ENCODE results near the gene GOLM1.
A peak's percentile ranks its signal among the peaks of the same experiment; 100 is the strongest.

GOLM1 gene

DNA sequence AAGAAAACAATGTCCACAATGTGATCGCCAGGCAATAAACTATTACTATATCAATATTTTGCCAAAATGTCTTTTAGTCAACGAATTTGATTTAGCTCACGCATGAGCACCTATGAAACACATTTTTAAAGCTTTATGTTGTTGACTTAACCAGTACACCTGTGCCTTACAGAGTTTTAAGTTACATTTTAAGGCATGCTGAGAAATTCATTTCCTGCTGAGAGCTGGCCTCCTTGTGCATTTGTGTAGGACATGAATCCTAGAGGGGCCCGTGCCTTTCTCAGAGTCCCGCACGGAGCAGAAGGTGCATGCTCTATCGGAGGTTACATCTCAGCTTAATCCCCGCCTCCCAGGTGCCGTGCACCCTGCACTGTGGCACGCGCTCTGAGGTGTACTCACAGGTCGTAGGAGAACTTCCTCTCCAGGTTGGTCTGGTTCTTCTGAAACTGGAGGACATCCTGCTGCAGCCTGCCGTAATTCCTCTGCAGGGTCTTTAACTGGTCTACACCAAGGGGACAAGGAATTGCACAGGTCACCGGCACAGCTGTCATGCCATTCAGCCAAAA, 53.2 kb downstream of the GOLM1 start:
- no peak for DNase-seq (ENCODE audit: low read depth in 2 of 3, low spot score in 1 of 3)

DNA sequence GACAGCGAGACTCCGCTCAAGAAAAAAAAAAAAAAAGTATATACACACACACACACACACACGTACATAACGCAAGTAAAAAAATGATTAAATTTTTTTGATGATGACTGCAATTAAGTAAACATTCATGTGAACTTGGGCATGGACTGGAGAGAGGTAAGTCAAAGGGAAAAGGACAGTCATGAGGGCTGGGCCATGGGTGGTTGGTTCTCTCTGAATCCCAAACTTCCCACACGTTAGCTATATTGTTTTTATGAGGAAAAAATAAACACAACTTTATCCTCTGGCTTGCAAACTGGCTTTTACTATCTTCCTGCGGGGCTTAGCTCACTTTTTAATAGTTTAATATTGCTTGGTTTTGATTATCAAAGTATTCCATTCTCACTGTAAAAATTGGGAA, 53.7 kb downstream of the GOLM1 start:
- no peak for DNase-seq (ENCODE audit: low read depth in 2 of 3, low spot score in 1 of 3)

DNA sequence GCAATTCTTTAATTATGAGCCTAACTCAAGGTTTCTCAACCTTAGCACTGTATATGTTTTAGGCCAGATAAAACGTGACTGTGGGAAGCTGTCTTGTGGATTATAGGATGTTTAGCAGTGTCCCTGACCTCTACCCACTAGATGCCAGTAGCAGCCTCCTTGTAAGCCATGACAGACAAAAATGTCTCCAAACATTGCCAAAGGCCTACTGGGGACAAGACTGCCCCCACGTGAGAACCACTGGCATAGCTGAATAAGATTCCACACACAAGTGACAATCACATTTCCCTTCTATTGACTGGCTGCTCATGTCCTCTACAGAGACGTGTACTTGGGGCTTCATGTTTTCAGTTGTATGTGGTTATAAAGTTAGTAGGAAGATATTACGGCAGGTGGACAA, 55.4 kb downstream of the GOLM1 start:
- DNase-seq (ENCODE audit: low read depth in 2 of 3, low spot score in 1 of 3): no peak

DNA sequence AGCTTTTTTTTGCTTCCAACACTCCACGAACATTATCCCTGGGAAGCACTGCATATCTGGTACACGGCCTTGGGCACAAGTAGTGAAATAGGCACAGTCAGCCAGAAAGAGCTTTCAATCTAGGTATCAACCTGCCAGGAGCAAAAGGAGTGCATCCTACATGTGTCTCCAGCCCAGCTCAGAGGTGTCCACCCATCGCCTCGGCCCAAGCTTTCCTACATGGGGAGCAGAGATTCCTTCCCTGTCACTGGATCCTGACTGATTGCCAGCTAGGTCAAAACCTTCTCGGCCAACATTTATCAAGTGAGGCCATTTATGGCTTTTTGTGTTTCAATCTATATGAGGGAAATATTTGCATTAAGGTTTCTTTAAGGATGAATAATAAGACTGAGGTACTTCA, 55.8 kb downstream of the GOLM1 start:
- DNase-seq (ENCODE audit: low read depth in 2 of 3, low spot score in 1 of 3): no peak

DNA sequence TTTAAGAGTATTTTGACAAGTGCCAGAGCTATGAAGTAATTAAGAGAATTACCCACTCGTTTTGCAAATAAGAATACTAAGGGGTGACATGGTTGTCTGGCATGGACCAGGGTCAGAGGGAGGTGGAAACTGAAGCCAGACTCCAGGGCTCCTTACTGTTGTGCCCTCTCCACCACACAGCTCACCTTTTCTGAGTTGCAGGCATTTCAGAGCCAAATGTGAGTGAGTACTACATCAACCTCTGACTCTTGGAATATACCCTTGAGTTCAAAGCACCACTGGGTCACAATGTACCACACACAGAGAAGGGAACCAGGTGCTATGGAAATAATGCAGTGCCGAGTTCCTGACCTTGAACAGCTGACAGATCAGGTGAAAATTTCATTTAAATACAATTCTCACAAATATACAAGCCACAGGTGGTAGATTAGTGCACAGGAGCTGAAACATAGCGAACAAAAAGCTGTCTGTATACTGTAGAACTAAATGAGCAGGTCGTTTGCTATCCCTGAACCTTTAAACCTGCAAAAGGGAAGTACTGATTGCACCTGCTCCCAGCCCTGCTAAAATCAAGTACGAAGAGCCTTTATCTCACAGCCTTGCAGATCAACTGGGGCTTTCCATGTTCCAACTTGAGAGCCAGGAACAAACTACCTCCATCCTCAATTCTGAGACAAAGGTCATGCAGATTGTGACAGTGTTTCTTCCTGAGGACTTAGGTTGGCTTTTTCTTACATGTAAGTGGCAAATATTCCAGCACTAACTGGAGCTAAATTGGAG, 57.0 kb downstream of the GOLM1 start:
- no peak for DNase-seq (ENCODE audit: low read depth in 2 of 3, low spot score in 1 of 3)

DNA sequence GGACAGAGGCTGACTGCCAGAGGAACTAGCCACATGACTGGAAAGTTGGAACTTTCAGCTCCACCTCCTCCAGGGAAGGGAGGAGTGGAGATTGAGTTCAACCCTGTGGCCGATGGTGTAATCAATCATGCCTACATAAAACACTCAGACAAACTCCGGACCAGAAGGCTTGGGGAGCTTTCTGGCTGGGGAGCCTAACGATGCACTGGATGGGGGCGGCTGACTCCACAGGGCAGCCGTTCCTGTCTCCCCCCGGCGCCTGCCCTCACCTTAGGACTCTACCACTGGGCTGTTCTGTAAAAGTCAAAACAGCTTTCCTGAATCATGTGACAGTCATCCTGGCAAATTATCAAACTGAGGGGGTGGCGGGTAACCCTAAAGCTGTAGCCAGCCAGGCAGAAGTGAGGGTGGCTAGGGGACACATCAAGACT, 58.0 kb downstream of the GOLM1 start:
- no peak for DNase-seq (ENCODE audit: low read depth in 2 of 3, low spot score in 1 of 3)

DNA sequence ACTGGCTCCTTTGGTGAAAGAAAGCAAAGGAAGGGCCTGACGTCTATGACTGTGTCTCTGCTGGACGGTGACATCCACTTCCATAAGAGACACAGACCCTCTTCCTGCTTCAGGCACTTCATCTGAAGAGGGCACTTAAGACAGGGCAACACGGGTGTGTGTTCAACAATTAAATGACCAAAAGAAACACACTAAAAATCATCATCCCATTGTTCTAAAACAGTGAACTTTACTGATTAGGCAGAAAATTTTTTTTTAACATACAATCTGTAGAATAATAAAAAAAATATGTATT, 58.5 kb downstream of the GOLM1 start:
- no peak for DNase-seq (ENCODE audit: low read depth in 2 of 3, low spot score in 1 of 3)

DNA sequence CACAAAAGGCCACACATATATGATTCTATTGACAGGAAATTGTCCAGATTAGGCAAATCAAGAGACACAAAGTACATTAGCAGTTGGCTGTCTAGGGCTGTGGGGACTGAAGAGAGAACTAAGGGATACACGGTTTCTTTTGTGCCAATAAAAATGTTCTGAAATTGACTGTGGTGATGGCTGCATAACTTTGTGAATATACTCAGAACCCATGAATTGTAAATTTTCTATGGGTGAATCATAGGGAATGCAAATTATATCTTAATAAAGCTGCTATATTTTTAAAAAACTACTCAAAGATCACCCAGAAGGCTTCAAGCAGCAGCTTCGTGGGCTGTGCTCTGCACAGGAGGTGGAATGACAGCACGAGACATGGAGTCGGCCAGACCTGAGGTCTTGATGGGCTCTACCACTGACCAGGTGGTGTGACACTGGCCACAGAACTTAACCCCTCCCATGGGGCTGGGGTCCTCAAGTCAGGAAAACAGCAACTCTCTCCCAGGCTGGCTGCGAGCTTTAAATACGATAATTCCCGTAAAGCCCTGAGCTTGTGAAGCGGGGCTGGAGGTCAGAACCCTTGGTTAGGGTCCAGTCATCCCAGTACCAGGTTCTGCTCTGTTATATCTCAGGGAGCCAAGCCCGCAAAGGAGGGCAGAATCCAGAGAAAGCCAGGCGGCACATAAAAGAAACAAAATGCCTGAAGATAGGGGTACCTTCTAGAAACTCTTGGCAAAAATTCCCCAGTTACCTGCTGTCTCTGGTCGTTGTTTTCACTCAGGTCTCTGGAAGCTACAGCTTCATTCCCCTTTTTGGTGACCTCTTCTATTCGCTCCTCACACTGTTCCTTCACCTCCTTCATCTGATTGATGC, 59.1 kb downstream of the GOLM1 start:
- no peak for DNase-seq (ENCODE audit: low read depth in 2 of 3, low spot score in 1 of 3)

DNA sequence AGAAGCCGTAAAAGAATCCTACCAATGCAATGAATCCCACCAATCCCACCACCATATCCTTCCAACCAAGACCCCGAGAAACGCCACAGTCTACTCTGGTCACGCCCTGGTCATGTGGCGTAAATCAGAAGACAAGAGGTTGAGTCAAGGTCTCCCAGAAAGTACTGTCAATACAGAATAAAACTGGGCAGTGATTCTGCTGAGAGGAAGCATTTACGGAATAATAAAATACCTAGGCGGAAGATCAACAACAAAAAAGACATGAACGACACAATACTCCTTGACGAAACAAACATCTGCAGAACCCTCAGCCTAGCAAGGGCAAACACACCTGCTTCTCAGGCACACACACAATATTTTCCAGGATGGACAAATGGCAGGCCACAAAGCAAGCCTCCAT, 62.8 kb downstream of the GOLM1 start:
- no peak for DNase-seq (ENCODE audit: low read depth in 2 of 3, low spot score in 1 of 3)

DNA sequence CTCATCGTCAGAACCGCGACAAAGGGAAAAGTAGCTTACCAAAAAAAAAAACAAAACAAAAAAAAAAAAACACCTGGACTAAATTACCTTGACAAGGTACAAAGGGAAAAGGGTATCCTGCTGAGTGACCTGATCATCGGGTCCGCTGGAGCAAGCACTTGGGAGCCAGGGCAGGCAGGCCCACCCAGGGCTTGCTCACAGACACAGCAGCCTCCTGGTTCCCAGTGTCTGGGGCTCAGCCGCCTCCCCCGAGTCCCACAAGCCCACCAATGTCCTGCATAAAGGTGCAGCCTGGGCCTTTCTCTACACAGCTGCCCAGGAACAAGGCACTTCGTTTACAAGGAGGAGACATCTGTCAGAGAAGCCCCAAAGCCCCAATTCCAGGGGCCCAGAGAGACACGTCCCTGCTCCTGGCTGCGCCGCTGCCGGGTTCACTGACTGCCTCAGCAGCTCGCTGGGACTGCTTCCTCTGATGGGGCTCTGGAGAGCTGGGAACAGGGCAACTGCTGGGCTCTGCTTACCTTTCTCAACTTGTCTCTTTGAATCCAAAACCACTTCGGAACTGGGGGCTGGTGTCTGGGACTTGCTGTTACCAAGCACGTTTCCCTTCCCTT, 63.4 kb downstream of the GOLM1 start:
- no peak for DNase-seq (ENCODE audit: low read depth in 2 of 3, low spot score in 1 of 3)

DNA sequence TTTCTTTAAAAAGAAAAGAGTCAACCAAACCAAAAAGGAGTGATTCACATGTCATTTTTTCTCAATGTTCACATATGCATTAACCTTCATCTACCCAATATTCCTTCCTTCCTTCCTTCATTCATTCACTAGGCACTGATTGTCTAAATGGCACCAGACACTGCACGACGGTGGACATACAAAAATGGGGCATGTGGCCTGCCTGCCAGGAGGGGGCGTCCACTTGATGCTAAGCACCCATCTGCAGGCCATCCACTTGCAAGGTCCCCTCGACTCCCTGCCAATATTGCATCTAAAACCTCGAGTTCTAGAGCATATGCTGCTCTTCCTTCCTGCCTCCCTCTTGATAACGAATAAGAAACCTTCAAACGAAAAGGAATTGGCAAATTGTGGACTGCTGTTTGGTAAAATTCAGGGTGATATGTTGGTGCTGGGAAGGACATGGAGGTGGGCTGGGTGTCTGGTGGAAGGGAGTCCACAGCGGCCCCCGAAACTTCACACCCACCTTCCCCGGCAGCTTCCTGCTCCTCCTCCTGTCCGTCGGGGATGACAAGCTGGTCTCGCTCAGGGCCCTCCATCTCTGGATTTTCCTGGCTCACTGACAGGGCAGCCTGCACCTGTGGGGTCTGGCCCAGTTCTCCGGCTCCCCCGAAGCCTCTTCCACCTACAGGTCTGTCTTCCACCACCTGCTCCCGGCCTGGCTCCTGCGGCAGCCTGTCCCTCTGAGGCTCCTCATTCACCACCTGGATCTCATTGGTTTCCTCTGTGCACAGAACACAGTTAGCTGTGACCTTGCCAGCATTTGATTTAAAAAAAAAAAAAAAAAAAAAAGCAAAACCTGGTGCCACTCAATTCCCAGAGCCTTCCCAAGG, 64.3 kb downstream of the GOLM1 start:
- peak in 1 of 3 donors; percentile 10 for DNase-seq (ENCODE audit: low read depth in 2 of 3, low spot score in 1 of 3)

DNA sequence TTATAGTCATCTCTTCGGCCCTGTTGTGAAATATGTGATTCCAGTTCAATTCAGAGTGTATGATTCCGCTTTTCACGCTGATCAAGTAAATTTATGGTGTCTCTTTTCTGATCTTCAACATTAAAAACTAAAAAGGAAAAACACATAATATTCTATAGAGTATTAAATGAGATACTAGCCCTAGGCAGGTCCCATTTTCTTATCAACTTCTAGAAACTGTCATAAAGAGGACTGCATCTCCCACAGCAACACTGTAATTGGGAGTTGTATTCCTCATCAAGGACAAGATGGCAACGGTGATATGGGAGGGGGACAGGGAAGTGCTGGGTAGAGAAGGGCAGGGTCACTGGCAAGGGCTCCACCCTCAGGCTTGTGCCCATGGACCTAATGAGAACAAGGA, 71.6 kb downstream of the GOLM1 start:
- no peak for DNase-seq (ENCODE audit: low read depth in 2 of 3, low spot score in 1 of 3)

DNA sequence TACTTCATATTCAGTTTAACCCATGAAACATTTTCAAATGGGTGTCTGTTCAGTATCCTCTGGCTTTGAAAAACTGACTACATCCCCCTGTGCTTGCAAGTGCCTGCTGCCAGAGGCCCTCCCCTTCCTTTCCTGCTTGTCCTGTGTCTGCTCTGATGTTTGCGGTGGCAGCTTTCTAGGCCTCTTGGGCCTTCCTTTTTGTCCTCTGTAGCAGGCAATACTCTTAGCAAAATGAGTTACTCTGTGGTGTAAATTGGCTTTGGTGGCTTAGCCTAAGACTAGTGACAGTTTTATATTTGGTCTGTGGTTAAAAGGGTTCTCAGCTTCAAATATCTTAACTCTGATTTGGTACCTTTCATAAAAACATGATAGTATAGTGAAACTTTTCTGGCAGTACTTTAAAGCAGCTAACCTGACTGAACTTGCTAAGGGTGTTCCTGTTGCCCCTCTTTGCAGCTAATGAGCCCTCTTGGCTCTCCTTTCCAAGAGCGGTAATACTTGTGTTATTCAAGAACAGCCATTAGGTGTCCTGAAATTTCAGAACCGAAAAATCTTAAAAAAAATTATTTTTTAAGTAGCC, 76.6 kb downstream of the GOLM1 start:
- DNase-seq (ENCODE audit: low read depth in 2 of 3, low spot score in 1 of 3): no peak

DNA sequence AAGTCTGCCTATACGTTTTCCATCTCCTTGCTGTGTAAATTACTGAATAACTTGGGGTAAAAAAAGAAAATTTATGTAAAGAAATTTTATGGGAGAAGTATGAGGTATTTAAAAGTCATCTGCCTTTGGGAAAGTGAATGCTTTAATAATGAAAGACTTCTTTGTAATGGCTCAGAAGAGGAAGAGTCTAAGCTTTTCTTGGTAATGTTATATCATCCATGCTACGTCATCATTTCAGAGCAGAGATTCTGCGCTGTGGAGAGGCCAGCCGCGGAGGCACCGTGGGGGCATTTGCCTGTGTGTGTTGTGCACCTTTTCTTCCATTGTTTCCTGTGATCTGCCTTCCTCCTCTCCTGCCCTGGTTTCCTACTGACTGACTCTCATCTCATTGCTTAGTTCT, 78.2 kb downstream of the GOLM1 start:
- DNase-seq (ENCODE audit: low read depth in 2 of 3, low spot score in 1 of 3): no peak

DNA sequence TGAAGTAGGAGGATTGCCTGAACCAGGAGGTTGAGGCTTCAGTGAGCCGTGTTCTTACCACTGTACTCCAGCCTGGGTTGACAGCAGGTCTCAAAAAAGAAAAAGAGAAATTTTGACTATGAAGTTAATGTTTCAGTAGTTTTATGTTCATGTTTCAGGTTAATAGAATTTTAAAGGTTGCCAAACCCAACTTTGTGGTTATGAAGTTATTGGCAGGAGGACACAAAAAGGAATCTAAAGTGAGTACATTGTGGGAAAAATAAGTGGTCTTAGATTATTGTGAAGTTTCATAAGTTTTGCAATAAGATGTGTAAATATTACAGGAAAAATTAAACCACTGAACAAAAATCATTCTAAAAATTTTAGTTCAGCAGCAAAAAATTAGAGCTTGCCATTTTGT, 78.6 kb downstream of the GOLM1 start:
- DNase-seq (ENCODE audit: low read depth in 2 of 3, low spot score in 1 of 3): no peak

DNA sequence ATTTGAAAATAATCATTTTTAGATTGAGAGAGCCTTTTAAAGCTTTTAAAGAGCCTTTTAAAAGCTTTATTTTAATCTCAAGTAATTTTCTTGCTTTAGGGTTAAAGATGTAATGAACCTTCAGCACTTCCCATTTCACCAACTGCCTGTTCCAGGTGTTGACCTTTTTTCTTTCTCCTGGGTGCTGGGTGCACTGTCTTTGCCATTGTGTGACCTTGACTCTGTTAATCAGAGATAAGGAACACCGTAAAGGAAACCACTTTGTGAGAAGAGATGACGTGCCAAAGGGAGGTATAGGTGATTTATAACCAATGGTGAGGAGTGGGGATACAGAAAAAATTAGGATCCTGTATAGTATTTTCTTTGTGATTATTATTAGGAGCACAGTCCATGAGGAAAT, 90.2 kb downstream of the GOLM1 start:
- no peak for DNase-seq (ENCODE audit: low read depth in 2 of 3, low spot score in 1 of 3)

DNA sequence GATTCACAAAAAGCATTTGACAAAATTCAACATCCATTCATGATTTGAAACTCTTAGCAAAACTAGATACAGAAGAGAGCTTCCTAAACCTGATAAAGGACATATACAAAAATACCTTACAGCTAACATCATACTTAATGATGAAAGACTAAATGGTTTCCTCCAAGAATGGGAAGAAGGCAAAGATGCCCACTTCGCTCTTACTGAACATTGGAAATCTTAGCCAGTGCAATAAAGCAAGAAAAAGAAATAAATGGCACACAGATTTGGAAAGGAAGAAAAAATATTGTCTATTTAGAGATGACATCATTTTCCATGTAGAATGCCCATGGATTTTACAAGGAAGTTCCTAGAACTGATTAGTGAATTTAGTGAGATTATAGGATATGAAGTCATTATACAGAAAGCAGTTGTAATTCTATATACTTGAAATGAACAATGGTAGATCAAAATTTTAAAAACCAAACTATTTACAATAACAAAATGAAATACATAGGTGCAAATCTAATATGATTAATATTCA, 94.0 kb downstream of the GOLM1 start:
- DNase-seq (ENCODE audit: low read depth in 2 of 3, low spot score in 1 of 3): no peak

DNA sequence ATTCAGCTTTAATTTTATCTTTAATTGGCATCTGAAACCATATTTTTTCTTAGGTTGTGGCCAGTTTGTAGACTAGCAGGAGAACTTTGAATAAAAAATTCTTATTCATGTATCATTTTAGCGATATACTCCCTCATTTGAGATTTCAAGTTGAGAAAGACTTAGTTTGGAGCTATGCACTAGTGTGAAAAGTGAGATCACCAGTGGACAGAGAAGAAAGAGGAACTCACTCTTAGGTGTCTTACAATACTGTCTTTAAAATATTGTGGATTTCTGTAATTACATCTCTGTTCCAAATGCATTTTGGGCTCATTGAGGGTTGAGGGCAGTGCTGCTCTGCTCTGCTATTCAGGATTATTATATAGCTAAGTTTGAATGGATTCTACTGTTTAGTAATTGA, 103.8 kb downstream of the GOLM1 start:
- DNase-seq (ENCODE audit: low read depth in 2 of 3, low spot score in 1 of 3): no peak

DNA sequence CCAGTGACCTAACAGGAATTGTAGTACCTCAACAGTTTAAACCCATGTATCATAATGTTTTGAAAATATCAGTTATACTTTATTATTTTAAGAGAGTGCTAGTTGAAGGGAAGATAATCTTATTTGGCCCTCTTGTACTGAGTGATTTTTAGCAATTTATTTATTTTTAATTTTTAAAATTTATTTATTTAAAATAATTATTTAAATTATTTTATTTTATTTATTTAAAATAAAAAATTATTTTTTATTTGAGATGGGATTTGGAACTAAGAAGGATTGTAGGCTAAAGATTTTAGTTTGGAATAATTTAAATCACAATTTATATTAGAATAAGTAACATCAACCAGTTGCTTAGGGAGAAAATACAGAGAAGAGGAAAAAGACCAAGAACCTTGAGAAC, 104.3 kb downstream of the GOLM1 start:
- no peak for DNase-seq (ENCODE audit: low read depth in 2 of 3, low spot score in 1 of 3)

DNA sequence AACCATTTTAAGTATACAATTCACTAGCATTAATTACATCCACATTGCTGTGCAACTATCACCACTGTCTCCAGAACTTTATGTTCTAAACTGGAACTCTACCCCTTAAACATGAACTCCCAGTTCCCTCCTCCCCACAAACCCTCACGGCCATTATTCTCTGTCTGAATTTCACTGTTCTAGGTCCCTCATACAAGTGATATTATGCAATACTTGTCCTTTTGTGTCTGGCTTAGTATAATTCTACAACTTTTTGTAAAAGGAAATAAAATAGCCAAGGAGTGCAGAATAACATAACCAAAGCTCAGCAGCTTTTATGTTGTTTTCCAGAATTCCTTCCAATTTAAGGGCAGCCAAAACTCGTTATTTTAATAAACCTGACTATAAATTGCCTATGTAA, 105.2 kb downstream of the GOLM1 start:
- no peak for DNase-seq (ENCODE audit: low read depth in 2 of 3, low spot score in 1 of 3)
